K562 (cell line): ENCODE data around the gene YARS1. TPM values are rescaled to one million over a fixed set of nuclear protein-coding genes. Genes with fewer than 3 reads are reported as not detected.

Experiments
- CCNT2 ChIP-seq: IDR thresholded peaks from 2 replicates; pipeline ENCODE4 v1.6.1; 2011; ENCODE audit warnings: borderline replicate concordance, low read depth, mild to moderate bottlenecking, moderate library complexity, mixed read lengths, low read length; ENCODE audit not compliant: insufficient read length; ENCODE audit errors: extremely low read depth
- CTBP1 ChIP-seq: fragments of 450-650 bp; IDR thresholded peaks from 2 replicates; pipeline ENCODE4 v1.6.1; 2016; ENCODE audit warnings: borderline replicate concordance
- DACH1 ChIP-seq: fragments of 450-650 bp; IDR thresholded peaks from 2 replicates; pipeline ENCODE4 v1.6.1; 2018; ENCODE audit not compliant: partially characterized antibody
- KLF10 ChIP-seq: fragments of 250-450 bp; sonication (Bioruptor Pico); IDR thresholded peaks from 2 replicates; pipeline ENCODE4 v1.6.1; 2021; ENCODE audit warnings: matching md5 sums
- NR1H2 ChIP-seq: sonication (generic); formaldehyde crosslinking; IDR thresholded peaks from 2 replicates; pipeline ENCODE4 v1.4.0; 2020; ENCODE audit warnings: mild to moderate bottlenecking, missing genetic modification reagents
- POLR2A ChIP-seq: fragments of 450-650 bp; conservative IDR thresholded peaks from 2 replicates; pipeline ENCODE4 v1.6.1; 2016
- POLR2AphosphoS5 ChIP-seq: IDR thresholded peaks from 2 replicates; pipeline ENCODE4 v1.6.1; 2011; ENCODE audit warnings: mild to moderate bottlenecking, low read depth, low read length, moderate library complexity; ENCODE audit not compliant: control insufficient read depth, insufficient read depth
- POLR2B ChIP-seq: fragments of 450-650 bp; IDR thresholded peaks from 2 replicates; pipeline ENCODE4 v1.6.1; 2018; ENCODE audit warnings: low read depth; ENCODE audit not compliant: partially characterized antibody
- SMARCA5 ChIP-seq: fragments of 450-650 bp; IDR thresholded peaks from 2 replicates; pipeline ENCODE4 v1.6.1; 2016
- SNRNP70 ChIP-seq: fragments of 200-400 bp; formaldehyde crosslinking; optimal IDR thresholded peaks from 2 replicates; pipeline ENCODE3; 2017; ENCODE audit warnings: low read depth, low read length
- SP1 ChIP-seq: sonication (generic); formaldehyde crosslinking; IDR thresholded peaks from 2 replicates; pipeline ENCODE4 v1.8.1; 2022; ENCODE audit warnings: mild to moderate bottlenecking, missing genetic modification reagents
- TARDBP ChIP-seq: fragments of 450-650 bp; IDR thresholded peaks from 2 replicates; pipeline ENCODE4 v1.6.1; 2016
- ZNF217 ChIP-seq: sonication (generic); formaldehyde crosslinking; IDR thresholded peaks from 2 replicates; pipeline ENCODE4 v1.8.0; 2022; ENCODE audit warnings: mild to moderate bottlenecking, missing genetic modification reagents
- ZNF324 ChIP-seq: fragments of 250-450 bp; sonication (Bioruptor Pico); IDR thresholded peaks from 2 replicates; pipeline ENCODE4 v1.4.0; 2020; ENCODE audit warnings: mild to moderate bottlenecking
- ZNF551 ChIP-seq: fragments of 250-450 bp; sonication (Bioruptor Pico); IDR thresholded peaks from 2 replicates; pipeline ENCODE4 v1.5.0; 2021; ENCODE audit warnings: mild to moderate bottlenecking, moderate library complexity
- polyA plus RNA-seq, 8 experiments: library from polyadenylated mRNA; depleted of rRNA in 4 of 8; stranded (reverse) in 5 of 8; unstranded in 3 of 8; fragments of >200 nt; fragmentation: Nextera tagmentation in 2 of 8; fragmentation: Illumina TruSeq in 1 of 8; extraction: Ambion mirVana in 2 of 8; extraction: Trizol in 1 of 8; gene quantifications; 2 replicates each; pipeline versions ENCODE4 v1.2.1 to v1.2.3, GENCODE V29; 2011 to 2014; ENCODE audit warnings: inconsistent platforms in 1 of 8, missing spikeins in 1 of 8
- total RNA-seq, 7 experiments: library from RNA; depleted of rRNA in 6 of 7; stranded (reverse); fragments of >200 nt in 6 of 7; fragmentation: Illumina TruSeq in 2 of 7; extraction: Trizol in 2 of 7; gene quantifications; 2 replicates each; pipeline versions ENCODE4 v1.2.1 to v1.2.3, GENCODE V29; 2011 to 2021; ENCODE audit warnings: low replicate concordance in 1 of 7
- TF ChIP-seq, protein P1 (sequence below), 3 experiments: fragments of 200-800 bp in 1 of 3; sonication (Bioruptor generic) in 1 of 3; sonication (generic) in 1 of 3; formaldehyde crosslinking in 1 of 3; IDR thresholded peaks; 2 replicates each; pipeline versions ENCODE4 v1.6.1 to v1.8.0; 2016 to 2022; ENCODE audit warnings: mild to moderate bottlenecking in 2 of 3, missing compliant biosample characterization in 2 of 3, missing genetic modification characterization in 2 of 3, missing genetic modification reagents in 1 of 3
- TF ChIP-seq, protein P2 (sequence below): fragments of 250-450 bp; sonication (Bioruptor Pico); IDR thresholded peaks from 2 replicates; pipeline ENCODE4 v1.5.0; 2020; ENCODE audit warnings: mild to moderate bottlenecking, borderline replicate concordance
- TF ChIP-seq, protein P3 (sequence below): IDR thresholded peaks from 2 replicates; pipeline ENCODE4 v1.6.1; 2011; ENCODE audit warnings: borderline replicate concordance, low read depth, mild to moderate bottlenecking, moderate library complexity, low read length; ENCODE audit not compliant: insufficient read depth, poor library complexity, severe bottlenecking
- TF ChIP-seq, protein P4 (sequence below): fragments of 250-450 bp; sonication (Bioruptor Pico); IDR thresholded peaks from 2 replicates; pipeline ENCODE4 v1.9.0; 2021; ENCODE audit warnings: mild to moderate bottlenecking

Gene YARS1
- total and polyA plus RNA-seq, 9 of the 15 experiments (the other 6 are each of a cell fraction or from before 2014, with no cell fraction given), result 66.2 to 336 (median 201) TPM

DNA sequence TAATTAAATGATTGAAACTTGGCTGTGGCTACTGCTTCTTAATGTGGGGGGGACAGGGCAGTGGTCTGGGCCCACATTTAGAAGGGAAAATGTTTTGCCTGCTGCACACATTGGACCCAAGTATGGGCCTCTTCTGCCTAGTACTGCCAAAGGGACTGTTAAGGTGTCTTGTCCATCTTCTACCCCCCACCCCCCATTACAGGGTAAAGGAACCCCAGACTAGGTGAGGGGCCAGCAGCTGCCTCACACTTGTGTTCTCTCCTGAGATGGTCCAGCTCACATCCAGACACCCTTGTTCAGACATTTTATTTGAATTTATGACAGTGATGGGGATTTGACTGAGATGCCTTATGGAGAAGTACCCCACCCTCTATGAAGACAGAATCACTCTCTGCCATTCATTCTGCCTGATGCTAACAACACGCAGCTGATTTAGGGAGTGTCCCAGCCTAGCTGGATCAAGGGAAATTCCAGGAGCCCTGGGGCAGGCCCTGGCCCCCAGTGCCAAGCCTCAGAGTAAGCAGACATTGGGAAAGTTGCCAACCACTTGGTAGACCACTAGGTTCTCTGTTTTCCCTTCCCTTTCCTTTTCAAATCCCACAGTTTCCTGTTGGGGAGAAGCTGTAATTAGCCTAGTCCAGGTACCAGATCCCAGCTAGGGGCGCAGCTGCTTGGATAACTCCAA lies 42.1 kb downstream of the YARS1 start (continued):
- TF ChIP-seq, protein P1, sequence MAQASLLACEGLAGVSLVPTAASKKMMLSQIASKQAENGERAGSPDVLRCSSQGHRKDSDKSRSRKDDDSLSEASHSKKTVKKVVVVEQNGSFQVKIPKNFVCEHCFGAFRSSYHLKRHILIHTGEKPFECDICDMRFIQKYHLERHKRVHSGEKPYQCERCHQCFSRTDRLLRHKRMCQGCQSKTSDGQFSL (CRISPR knock-in tag; IDR thresholded peaks at IDR 0.05), result peak; percentile 53; the same call in 1 of the 2 replicates
- TF ChIP-seq, protein P1 (tag; IDR thresholded peaks at IDR 0.05), result no peak
- TF ChIP-seq SNRNP70 (no peak), SMARCA5 (no peak), POLR2B (peak; percentile 57), KLF10 (CRISPR knock-in tag) (peak; percentile 70; the same call in 1 of the 2 replicates), CCNT2 (peak; percentile 26), POLR2AphosphoS5 (peak; percentile 30; the same call in 1 of the 2 replicates), TARDBP (no peak), SP1 (CRISPR knock-in tag) (0 out of 2 replicates have a peak, but pooled peaks have one; percentile 7), ZNF217 (CRISPR knock-in tag) (no peak), ZNF324 (CRISPR knock-in tag) (no peak), POLR2A (peak; percentile 60), NR1H2 (0 out of 2 replicates have a peak, but pooled peaks have one; percentile 43), DACH1 (no peak), ZNF551 (CRISPR knock-in tag) (0 out of 2 replicates have a peak, but pooled peaks have one; percentile 53), CTBP1 (0 out of 2 replicates have a peak, but pooled peaks have one; percentile 18)
- TF ChIP-seq, protein P2, sequence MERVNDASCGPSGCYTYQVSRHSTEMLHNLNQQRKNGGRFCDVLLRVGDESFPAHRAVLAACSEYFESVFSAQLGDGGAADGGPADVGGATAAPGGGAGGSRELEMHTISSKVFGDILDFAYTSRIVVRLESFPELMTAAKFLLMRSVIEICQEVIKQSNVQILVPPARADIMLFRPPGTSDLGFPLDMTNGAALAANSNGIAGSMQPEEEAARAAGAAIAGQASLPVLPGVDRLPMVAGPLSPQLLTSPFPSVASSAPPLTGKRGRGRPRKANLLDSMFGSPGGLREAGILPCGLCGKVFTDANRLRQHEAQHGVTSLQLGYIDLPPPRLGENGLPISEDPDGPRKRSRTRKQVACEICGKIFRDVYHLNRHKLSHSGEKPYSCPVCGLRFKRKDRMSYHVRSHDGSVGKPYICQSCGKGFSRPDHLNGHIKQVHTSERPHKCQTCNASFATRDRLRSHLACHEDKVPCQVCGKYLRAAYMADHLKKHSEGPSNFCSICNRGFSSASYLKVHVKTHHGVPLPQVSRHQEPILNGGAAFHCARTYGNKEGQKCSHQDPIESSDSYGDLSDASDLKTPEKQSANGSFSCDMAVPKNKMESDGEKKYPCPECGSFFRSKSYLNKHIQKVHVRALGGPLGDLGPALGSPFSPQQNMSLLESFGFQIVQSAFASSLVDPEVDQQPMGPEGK (CRISPR knock-in tag), result no peak
- TF ChIP-seq, protein P3, sequence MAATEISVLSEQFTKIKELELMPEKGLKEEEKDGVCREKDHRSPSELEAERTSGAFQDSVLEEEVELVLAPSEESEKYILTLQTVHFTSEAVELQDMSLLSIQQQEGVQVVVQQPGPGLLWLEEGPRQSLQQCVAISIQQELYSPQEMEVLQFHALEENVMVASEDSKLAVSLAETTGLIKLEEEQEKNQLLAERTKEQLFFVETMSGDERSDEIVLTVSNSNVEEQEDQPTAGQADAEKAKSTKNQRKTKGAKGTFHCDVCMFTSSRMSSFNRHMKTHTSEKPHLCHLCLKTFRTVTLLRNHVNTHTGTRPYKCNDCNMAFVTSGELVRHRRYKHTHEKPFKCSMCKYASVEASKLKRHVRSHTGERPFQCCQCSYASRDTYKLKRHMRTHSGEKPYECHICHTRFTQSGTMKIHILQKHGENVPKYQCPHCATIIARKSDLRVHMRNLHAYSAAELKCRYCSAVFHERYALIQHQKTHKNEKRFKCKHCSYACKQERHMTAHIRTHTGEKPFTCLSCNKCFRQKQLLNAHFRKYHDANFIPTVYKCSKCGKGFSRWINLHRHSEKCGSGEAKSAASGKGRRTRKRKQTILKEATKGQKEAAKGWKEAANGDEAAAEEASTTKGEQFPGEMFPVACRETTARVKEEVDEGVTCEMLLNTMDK, result no peak
- TF ChIP-seq, protein P4, sequence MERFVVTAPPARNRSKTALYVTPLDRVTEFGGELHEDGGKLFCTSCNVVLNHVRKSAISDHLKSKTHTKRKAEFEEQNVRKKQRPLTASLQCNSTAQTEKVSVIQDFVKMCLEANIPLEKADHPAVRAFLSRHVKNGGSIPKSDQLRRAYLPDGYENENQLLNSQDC, result no peak
